Measurements from ENCODE around the gene SLAMF7.
"Not testable (repeated sequence)": the region's sequence is repeated elsewhere in the genome, so short reads cannot be mapped to it uniquely, and the experiment has no call there.

Gene SLAMF7

GRCh38 chr1:160711602-160712311, 27.3 kb upstream of the SLAMF7 start, which contains the start of gene CD48:
CD48 (minus strand) TSS chr1:160711822; CDS start chr1:160711763, 59 bp downstream.
- no peak for DNase-seq (ENCODE audit: low read depth)
- no peak for TF ChIP-seq CTCF (conservative IDR thresholded peaks at IDR 0.05; ENCODE audit: control insufficient read depth, insufficient read depth, low read depth, low read length)
- no peak within 1 kb of the TSS for H3K4me3 ChIP-seq (ENCODE audit: control insufficient read depth, low read depth, low read length)

GRCh38 chr1:160712525-160713080, 26.4 kb upstream of the SLAMF7 start:
- not testable (repeated sequence) for DNase-seq (ENCODE audit: low read depth); H3K4me3 ChIP-seq (ENCODE audit: control insufficient read depth, low read depth, low read length)

GRCh38 chr1:160713161-160713560, 25.9 kb upstream of the SLAMF7 start:
- H3K4me3 ChIP-seq (ENCODE audit: control insufficient read depth, low read depth, low read length), result no peak overlapping the region
- no peak for DNase-seq (ENCODE audit: low read depth)
- no peak for TF ChIP-seq CTCF (conservative IDR thresholded peaks at IDR 0.05; ENCODE audit: control insufficient read depth, insufficient read depth, low read depth, low read length)

GRCh38 chr1:160714034-160714648, 24.9 kb upstream of the SLAMF7 start:
- not testable (repeated sequence) for DNase-seq (ENCODE audit: low read depth); H3K4me3 ChIP-seq (ENCODE audit: control insufficient read depth, low read depth, low read length)

GRCh38 chr1:160716013-160716412, 23.0 kb upstream of the SLAMF7 start:
- no peak for DNase-seq (ENCODE audit: low read depth)

GRCh38 chr1:160717306-160717705, 21.7 kb upstream of the SLAMF7 start:
- TF ChIP-seq CTCF (conservative IDR thresholded peaks at IDR 0.05; ENCODE audit: control insufficient read depth, insufficient read depth, low read depth, low read length), result no peak
- no peak for DNase-seq (ENCODE audit: low read depth)
- no peak overlapping the region for H3K4me3 ChIP-seq (ENCODE audit: control insufficient read depth, low read depth, low read length)

More at GRCh38 chr1:160716013-160716412, 23.0 kb upstream of the SLAMF7 start:
- H3K4me3 ChIP-seq (ENCODE audit: control insufficient read depth, low read depth, low read length), result no peak overlapping the region
- no peak for TF ChIP-seq CTCF (conservative IDR thresholded peaks at IDR 0.05; ENCODE audit: control insufficient read depth, insufficient read depth, low read depth, low read length)

- H3K4me3 ChIP-seq (ENCODE audit: control insufficient read depth, low read depth, low read length), result no peak overlapping the region
- TF ChIP-seq CTCF (conservative IDR thresholded peaks at IDR 0.05; ENCODE audit: control insufficient read depth, insufficient read depth, low read depth, low read length), result no peak
- DNase-seq (ENCODE audit: low read depth), result no peak
Measured at GRCh38 chr1:160718210-160718609, 20.8 kb upstream of the SLAMF7 start.
